NT2/D1 (cell line): ENCODE data around the gene NABP2.

Source experiments
- SUZ12 ChIP-seq: IDR thresholded peaks from 2 replicates; pipeline ENCODE4 v1.6.1; 2011; ENCODE audit not compliant: insufficient read length, insufficient read depth; ENCODE audit errors: extremely low read depth
- YY1 ChIP-seq: IDR thresholded peaks from 2 replicates; pipeline ENCODE4 v1.6.1; 2011; ENCODE audit not compliant: insufficient read length, insufficient read depth
- ZNF274 ChIP-seq: IDR thresholded peaks from 2 replicates; pipeline ENCODE4 v1.6.1; 2011; ENCODE audit warnings: mild to moderate bottlenecking, low read depth, low read length

DNA sequence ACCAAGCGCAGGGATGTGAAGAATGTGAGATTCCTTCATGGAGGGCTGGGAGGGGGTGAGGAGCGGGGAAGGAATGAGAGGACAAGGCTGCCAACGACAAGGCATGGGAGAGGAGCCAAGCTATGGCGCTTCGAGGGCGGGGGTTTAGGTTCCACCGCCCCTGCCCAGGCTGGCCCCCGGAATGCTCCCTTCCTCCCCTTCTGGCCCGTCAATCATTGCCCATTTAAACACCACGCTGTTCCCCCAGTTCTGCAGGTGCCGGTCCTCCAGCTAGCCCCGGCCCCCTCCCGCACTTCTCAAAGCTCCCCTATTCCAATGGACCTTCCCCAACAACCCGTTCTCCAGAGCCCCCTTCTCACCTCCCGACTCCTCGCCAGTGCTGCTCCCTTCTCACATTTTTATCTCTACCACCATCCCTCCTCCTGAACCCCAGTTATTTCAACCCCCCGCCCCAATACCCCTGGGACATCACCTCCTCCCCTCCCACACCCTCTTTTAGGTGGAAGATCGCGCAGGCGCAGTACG, 2.8 kb upstream of the NABP2 start:
- TF ChIP-seq ZNF274 (no peak), YY1 (no peak), SUZ12 (no peak)
